HEK293 (cell line): ENCODE results near the gene AKAP1.

Experiments
- CTCF ChIA-PET: fragments of 350-600 bp; formaldehyde crosslinking; extraction: SDS; loops from one replicate; lab custom pipeline; 2021; ENCODE audit warnings: antibody characterized with exemption; lab: Yijun Ruan, JAX
- POLR2A ChIA-PET: fragments of 300-600 bp; formaldehyde crosslinking; extraction: SDS; loops from one replicate; lab custom pipeline; 2020; ENCODE audit warnings: antibody characterized with exemption, inconsistent platforms; lab: Yijun Ruan, JAX
- H3K27ac ChIP-seq: fragments of 200-500 bp; sonication (Bioruptor generic); 2 replicates; pipeline ENCODE4 v1.5.1; 2014; ENCODE audit warnings: low read depth, low read length, control low read depth, inconsistent platforms; ENCODE audit errors: extremely low read depth
- H3K36me3 ChIP-seq, 2 experiments: fragments of 200-500 bp in 1 of 2; sonication (Bioruptor generic) in 1 of 2; 1 replicate in 1 of 2; 2 replicates in 1 of 2; pipeline ENCODE4 v1.5.1; 2014 to 2017; ENCODE audit warnings: inconsistent platforms in 2 of 2, low read length in 2 of 2; ENCODE audit not compliant: control insufficient read depth in 2 of 2, insufficient read depth in 1 of 2
- H3K4me1 ChIP-seq: fragments of 200-500 bp; sonication (Bioruptor generic); 2 replicates; pipeline ENCODE4 v1.5.1; 2014; ENCODE audit warnings: mild to moderate bottlenecking, low read length, inconsistent platforms; ENCODE audit not compliant: control insufficient read depth, insufficient read depth
- H3K4me3 ChIP-seq: 2 replicates; pipeline ENCODE4 v1.5.1; 2011; ENCODE audit warnings: low read depth, mild to moderate bottlenecking, control low read depth, low read length, moderate library complexity
- H3K9me3 ChIP-seq: fragments of 200-500 bp; sonication (Bioruptor generic); 2 replicates; pipeline ENCODE4 v1.5.1; 2014; ENCODE audit warnings: low read depth, low read length, inconsistent platforms; ENCODE audit not compliant: control insufficient read depth, insufficient read depth
- FEZF1 ChIP-seq: fragments of 450-650 bp; formaldehyde crosslinking; IDR thresholded peaks from 2 replicates; pipeline ENCODE4 v1.5.1; 2016; ENCODE audit warnings: missing biosample characterization, missing genetic modification characterization
- GFI1B ChIP-seq: fragments of 450-650 bp; formaldehyde crosslinking; IDR thresholded peaks from 2 replicates; pipeline ENCODE4 v1.5.1; 2016; ENCODE audit warnings: missing biosample characterization, missing genetic modification characterization
- HOXA7 ChIP-seq: sonication (generic); formaldehyde crosslinking; IDR thresholded peaks from 2 replicates; pipeline ENCODE4 v1.8.1; 2022; ENCODE audit warnings: missing genetic modification reagents, borderline replicate concordance
- SCRT2 ChIP-seq: fragments of 450-650 bp; formaldehyde crosslinking; IDR thresholded peaks from 2 replicates; pipeline ENCODE4 v1.5.1; 2016; ENCODE audit warnings: missing biosample characterization, missing genetic modification characterization
- SP2 ChIP-seq: fragments of 450-650 bp; formaldehyde crosslinking; IDR thresholded peaks from 2 replicates; pipeline ENCODE4 v1.5.1; 2016; ENCODE audit warnings: missing biosample characterization, missing genetic modification characterization
- ZFP37 ChIP-seq: fragments of 450-650 bp; formaldehyde crosslinking; IDR thresholded peaks from 2 replicates; pipeline ENCODE4 v1.5.1; 2016; ENCODE audit warnings: missing biosample characterization, missing genetic modification characterization
- ZFP41 ChIP-seq: fragments of 450-650 bp; formaldehyde crosslinking; IDR thresholded peaks from 2 replicates; pipeline ENCODE4 v1.5.1; 2016; ENCODE audit warnings: missing biosample characterization, missing genetic modification characterization, borderline replicate concordance
- ZIC2 ChIP-seq: fragments of 450-650 bp; formaldehyde crosslinking; IDR thresholded peaks from 2 replicates; pipeline ENCODE4 v1.5.1; 2016; ENCODE audit warnings: missing biosample characterization, missing genetic modification characterization
- ZNF138 ChIP-seq: fragments of 450-650 bp; formaldehyde crosslinking; IDR thresholded peaks from 2 replicates; pipeline ENCODE4 v1.5.1; 2016; ENCODE audit warnings: missing biosample characterization, missing genetic modification characterization, borderline replicate concordance
- ZNF148 ChIP-seq: fragments of 450-650 bp; formaldehyde crosslinking; IDR thresholded peaks from 2 replicates; pipeline ENCODE4 v1.5.0; 2017; ENCODE audit warnings: missing biosample characterization, missing genetic modification characterization, borderline replicate concordance
- ZNF223 ChIP-seq: fragments of 450-650 bp; formaldehyde crosslinking; IDR thresholded peaks from 2 replicates; pipeline ENCODE4 v1.5.1; 2016; ENCODE audit warnings: missing biosample characterization, missing genetic modification characterization
- ZNF571 ChIP-seq: fragments of 450-650 bp; formaldehyde crosslinking; IDR thresholded peaks from 2 replicates; pipeline ENCODE4 v1.5.0; 2017; ENCODE audit warnings: missing biosample characterization, missing genetic modification characterization
- ZNF626 ChIP-seq: fragments of 450-650 bp; sonication (Bioruptor Pico); formaldehyde crosslinking; IDR thresholded peaks from 2 replicates; pipeline ENCODE4 v1.5.1; 2018; ENCODE audit warnings: missing biosample characterization, missing genetic modification characterization, inconsistent platforms
- TF ChIP-seq, protein P1 (sequence below): fragments of 450-650 bp; formaldehyde crosslinking; IDR thresholded peaks from 2 replicates; pipeline ENCODE4 v1.5.1; 2016; ENCODE audit warnings: missing biosample characterization, missing genetic modification characterization

The AKAP1 gene

DNA sequence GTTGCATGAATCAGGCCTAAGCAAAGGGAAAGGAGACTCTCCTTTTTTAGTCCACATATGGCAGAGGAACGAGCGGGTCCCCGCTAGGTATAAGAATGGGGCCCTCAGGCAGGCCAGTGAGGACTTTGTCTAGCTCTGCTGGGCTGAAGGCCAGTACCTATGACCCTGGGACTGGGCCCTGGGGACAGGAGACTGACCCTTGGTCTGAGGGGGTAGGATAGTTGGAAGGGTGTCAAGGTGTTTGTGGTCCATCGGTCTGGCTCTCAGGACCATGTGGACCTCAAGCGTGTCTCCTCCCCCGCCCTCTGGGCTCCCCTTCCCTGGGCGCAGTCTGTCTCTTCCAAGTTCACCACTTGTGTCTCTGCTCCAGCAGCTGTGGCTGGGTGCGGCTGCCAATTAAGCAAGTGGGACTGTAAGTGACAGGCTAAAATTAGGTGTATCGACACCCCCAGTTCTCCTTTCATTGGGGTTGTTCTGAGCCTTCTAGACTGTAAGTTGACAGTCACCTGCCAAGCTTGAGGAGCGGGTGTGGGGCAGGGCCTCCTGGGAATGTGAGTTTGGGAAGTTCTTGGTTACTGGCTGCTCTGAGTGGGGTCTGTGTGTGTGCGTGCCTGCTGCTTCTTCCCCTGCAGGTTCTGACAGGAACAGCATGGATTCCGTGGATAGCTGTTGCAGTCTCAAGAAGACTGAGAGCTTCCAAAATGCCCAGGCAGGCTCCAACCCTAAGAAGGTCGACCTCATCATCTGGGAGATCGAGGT is 24.5 kb downstream of the AKAP1 start:
- ChIA-PET POLR2A (interaction anchor here (0.9 kb wide), 1 partner anchor 196 kb away, joined by 4 read pairs; the partner anchor contains the start of gene TRIM25), CTCF (interaction anchor here (0.6 to 6.8 kb wide), 10 partner anchors 12 to 631 kb away, joined by 3 to 33 read pairs (median 4); no protein-coding TSS in a partner anchor)
- H3K4me3 ChIP-seq = no peak overlapping the region
- H3K9me3 ChIP-seq = no peaks in the 10 kb centered on the region
- H3K36me3 ChIP-seq = peaks cover 0 to 57% of the 10 kb centered on the region in 2 experiments; a peak in 2 of 3 replicates
- TF ChIP-seq ZIC2 (peak; percentile 41), ZNF223 (tag by site-specific recombination) (no peak)
- TF ChIP-seq, protein P1, sequence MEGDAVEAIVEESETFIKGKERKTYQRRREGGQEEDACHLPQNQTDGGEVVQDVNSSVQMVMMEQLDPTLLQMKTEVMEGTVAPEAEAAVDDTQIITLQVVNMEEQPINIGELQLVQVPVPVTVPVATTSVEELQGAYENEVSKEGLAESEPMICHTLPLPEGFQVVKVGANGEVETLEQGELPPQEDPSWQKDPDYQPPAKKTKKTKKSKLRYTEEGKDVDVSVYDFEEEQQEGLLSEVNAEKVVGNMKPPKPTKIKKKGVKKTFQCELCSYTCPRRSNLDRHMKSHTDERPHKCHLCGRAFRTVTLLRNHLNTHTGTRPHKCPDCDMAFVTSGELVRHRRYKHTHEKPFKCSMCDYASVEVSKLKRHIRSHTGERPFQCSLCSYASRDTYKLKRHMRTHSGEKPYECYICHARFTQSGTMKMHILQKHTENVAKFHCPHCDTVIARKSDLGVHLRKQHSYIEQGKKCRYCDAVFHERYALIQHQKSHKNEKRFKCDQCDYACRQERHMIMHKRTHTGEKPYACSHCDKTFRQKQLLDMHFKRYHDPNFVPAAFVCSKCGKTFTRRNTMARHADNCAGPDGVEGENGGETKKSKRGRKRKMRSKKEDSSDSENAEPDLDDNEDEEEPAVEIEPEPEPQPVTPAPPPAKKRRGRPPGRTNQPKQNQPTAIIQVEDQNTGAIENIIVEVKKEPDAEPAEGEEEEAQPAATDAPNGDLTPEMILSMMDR (tag by site-specific recombination) = 0 out of 2 replicates have a peak, but pooled peaks have one; percentile 13
- H3K27ac ChIP-seq = no peak overlapping the region
- peaks cover 19% of the 10 kb centered on the region for H3K4me1 ChIP-seq

GRCh38 chr17:57110152-57110542 is 25.1 kb downstream of the AKAP1 start:
- peaks cover 19% of the 10 kb centered on the region for H3K4me1 ChIP-seq
- H3K9me3 ChIP-seq = no peaks in the 10 kb centered on the region
- no peak overlapping the region for H3K4me3 ChIP-seq
- H3K36me3 ChIP-seq = peaks cover 0 to 62% of the 10 kb centered on the region in 2 experiments; a peak in 2 of 3 replicates
- TF ChIP-seq ZNF626 (tag by site-specific recombination) = no peak
- no peak for TF ChIP-seq ZFP37 (tag by site-specific recombination)
- TF ChIP-seq FEZF1 = no peak
- no peak for TF ChIP-seq SCRT2 (tag by site-specific recombination)
- TF ChIP-seq HOXA7 (CRISPR knock-in tag) = no peak
- TF ChIP-seq ZFP41 = no peak
- TF ChIP-seq ZNF138 (tag by site-specific recombination) = no peak
- TF ChIP-seq SP2 (tag by site-specific recombination) = no peak
- no peak for TF ChIP-seq ZNF571
- TF ChIP-seq GFI1B (tag by site-specific recombination) = no peak
- CTCF ChIA-PET = interaction anchor here (0.6 to 6.8 kb wide), 9 partner anchors 12 to 1076 kb away, joined by 3 to 33 read pairs (median 3); no protein-coding TSS in a partner anchor
- POLR2A ChIA-PET = interaction anchor here (0.9 kb wide), 1 partner anchor 196 kb away, joined by 4 read pairs; the partner anchor contains the start of gene TRIM25
- H3K27ac ChIP-seq = no peak overlapping the region

DNA sequence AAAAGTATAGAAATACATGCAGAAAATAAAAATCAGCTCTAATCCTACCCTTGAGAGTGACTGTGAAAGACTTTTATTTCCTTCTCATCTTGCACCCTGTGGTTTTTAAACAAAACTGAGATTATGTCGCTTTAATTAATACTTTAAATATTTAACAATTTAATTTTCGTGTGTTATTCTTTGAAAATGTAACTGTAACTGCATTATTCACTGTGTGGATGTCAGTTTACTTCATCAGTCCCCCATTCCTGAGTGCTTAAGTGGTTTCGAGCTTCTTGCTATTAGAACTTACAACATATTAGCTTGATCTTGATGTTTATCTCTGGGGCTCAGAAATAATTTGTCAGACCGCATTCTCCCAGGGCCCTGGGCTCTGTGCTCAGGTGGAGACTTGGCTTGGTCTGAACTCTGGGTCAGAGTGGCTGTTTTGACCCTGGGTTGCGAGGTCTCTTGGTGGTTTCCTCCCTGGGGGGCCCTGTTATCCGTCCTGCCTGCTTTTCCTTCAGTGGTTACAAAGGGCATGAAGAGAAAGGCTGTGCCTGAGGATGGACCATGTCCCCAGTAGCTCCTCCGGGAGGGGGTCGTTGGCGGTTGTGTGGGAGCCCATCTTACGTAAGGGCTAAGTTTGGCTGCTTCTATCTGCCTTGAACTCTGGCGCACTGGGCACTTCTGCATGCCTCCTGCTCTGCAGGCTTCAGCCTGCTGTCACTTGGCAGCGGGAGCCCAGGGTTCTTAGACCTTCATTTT is 25.7 kb downstream of the AKAP1 start:
- Histone ChIP-seq H3K9me3 (no peaks in the 10 kb centered on the region), H3K4me1 (peaks cover 19% of the 10 kb centered on the region), H3K4me3 (no peak overlapping the region), H3K36me3 (peaks cover 0 to 62% of the 10 kb centered on the region in 2 experiments; a peak in 2 of 3 replicates), H3K27ac (no peak overlapping the region)
- no peak for TF ChIP-seq ZNF148 (tag by site-specific recombination)
- TF ChIP-seq ZIC2 = 0 out of 2 replicates have a peak, but pooled peaks have one; percentile 40
- ChIA-PET POLR2A (interaction anchor here (0.9 kb wide), 1 partner anchor 197 kb away, joined by 4 read pairs; the partner anchor contains the start of gene TRIM25), CTCF (interaction anchor here (0.5 to 6.8 kb wide), 9 partner anchors 11 to 1076 kb away, joined by 3 to 33 read pairs (median 3); no protein-coding TSS in a partner anchor)
